ENCODE data around the gene TIMM17B.
A peak's percentile ranks its signal among the peaks of the same experiment; 100 is the strongest.

The TIMM17B gene

DNA sequence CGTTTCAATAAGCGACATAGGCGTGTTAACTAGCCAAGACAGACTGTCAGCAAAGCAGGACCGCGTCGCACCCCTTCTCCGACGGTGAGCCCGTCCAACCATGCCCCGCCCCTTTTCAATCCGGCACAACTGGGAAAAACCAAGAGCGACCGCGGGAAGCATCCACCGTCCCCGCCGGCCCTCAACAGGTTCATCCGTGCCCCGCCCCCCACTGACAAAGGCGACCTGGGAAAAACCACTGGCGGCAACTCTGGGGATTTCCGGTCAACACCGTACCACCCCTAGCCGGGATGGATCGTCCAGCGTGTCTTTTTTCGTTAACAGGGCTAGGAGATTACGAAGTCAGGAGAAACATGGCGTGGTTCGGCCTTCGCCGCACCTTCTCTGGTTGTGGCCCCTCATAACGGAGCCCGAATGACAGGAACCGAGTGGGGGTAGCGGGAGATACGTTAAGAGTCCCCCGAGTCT is 377 bp downstream of the TIMM17B start:
- in situ Hi-C loops (cut with MboI; ENCODE audit: low sequenced_read_pairs, unreplicated experiment): no loop called here
- DNase-seq (ENCODE audit: low spot score): peak; percentile 44
- TF ChIP-seq, protein P1, sequence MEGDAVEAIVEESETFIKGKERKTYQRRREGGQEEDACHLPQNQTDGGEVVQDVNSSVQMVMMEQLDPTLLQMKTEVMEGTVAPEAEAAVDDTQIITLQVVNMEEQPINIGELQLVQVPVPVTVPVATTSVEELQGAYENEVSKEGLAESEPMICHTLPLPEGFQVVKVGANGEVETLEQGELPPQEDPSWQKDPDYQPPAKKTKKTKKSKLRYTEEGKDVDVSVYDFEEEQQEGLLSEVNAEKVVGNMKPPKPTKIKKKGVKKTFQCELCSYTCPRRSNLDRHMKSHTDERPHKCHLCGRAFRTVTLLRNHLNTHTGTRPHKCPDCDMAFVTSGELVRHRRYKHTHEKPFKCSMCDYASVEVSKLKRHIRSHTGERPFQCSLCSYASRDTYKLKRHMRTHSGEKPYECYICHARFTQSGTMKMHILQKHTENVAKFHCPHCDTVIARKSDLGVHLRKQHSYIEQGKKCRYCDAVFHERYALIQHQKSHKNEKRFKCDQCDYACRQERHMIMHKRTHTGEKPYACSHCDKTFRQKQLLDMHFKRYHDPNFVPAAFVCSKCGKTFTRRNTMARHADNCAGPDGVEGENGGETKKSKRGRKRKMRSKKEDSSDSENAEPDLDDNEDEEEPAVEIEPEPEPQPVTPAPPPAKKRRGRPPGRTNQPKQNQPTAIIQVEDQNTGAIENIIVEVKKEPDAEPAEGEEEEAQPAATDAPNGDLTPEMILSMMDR (IDR thresholded peaks at IDR 0.05; ENCODE audit: borderline replicate concordance, control extremely low read depth, extremely low read depth, insufficient read depth, missing control alignments): no peak

DNA sequence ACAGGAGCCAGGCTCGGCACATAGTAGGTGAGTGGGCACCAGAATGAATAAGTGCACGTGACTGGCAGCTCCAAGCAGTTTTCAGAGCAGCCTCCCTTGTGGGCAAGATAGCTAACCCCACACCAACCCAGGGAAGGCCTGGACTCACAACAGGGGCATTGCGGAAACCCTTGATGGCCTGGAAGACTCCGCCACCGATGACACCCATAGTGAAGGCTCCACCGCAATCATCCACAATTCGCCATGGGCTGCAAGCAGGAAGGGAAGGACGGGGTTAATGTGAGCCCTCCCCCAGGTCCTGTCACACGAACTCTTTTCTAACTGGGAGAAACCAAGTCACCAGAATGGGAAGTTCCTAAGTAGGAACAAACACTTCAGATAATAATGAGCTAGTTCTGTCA is 957 bp downstream of the TIMM17B start:
- DNase-seq (ENCODE audit: low spot score): no peak
- in situ Hi-C loops (cut with MboI; ENCODE audit: low sequenced_read_pairs, unreplicated experiment): no loop called here
- TF ChIP-seq, protein P1 (IDR thresholded peaks at IDR 0.05; ENCODE audit: borderline replicate concordance, control extremely low read depth, extremely low read depth, insufficient read depth, missing control alignments): no peak

DNA sequence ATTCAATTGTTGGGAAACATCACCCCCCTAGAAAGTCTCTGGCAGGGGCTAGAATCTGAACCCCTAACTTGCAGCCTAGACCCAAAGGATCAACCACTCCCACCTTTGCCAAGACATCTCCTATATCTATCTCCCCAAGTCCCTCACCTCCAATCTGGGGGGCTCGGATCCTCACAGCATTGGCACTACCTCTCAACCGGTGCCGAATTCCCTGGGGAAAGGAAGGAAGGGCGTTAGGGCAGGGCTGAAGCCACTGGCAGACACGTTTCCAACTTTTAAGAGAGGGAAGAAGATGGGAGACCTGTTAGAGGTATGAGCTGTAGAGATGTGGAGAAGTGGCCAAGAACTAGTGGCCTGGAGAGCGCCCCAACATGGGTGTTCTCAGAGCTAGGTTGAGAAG is 2.7 kb downstream of the TIMM17B start:
- TF ChIP-seq, protein P1 (IDR thresholded peaks at IDR 0.05; ENCODE audit: borderline replicate concordance, control extremely low read depth, extremely low read depth, insufficient read depth, missing control alignments): no peak
- in situ Hi-C loops (cut with MboI; ENCODE audit: low sequenced_read_pairs, unreplicated experiment): no loop called here
- no peak for DNase-seq (ENCODE audit: low spot score)

DNA sequence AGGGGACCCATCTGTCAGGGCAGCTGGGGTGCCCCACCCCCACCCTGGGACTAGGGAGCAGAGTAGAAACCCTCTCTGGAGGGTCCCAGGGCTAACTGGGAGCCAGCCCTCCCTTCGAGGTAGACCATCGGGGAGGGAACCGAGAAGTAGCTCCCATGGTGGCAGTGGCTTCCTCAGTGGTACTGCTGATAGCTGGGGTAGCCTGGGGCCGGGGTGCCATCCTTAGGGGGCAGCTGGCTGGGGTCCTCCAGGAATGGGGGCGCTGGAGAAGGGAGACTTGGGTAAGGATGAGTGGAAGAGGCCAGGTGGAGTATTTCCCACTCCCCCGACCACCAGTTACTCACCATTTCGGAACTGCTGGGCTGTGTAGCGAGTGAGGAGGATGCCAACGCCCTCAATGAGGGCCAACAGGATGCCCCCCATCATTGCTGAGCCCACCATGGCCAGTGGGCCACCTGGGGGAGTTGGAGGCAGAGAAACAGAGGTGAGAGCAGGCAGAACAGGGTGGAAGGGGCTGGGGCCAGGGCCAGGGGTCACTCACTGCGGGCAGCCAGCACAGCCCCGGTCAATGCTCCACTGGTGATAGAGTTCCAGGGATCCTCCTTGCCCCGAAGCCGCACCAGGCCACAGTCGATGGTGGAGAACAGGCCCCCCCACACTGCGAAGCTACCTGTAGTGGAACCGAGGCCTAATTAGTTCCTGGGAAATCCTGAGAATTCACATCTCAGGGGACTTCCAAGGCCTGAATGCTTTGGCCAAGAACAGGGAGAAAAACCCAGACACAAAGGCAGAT is 3.8 kb downstream of the TIMM17B start:
- TF ChIP-seq, protein P1 (IDR thresholded peaks at IDR 0.05; ENCODE audit: borderline replicate concordance, control extremely low read depth, extremely low read depth, insufficient read depth, missing control alignments): no peak
- in situ Hi-C loops (cut with MboI; ENCODE audit: low sequenced_read_pairs, unreplicated experiment): no loop called here
- DNase-seq (ENCODE audit: low spot score): no peak

DNA sequence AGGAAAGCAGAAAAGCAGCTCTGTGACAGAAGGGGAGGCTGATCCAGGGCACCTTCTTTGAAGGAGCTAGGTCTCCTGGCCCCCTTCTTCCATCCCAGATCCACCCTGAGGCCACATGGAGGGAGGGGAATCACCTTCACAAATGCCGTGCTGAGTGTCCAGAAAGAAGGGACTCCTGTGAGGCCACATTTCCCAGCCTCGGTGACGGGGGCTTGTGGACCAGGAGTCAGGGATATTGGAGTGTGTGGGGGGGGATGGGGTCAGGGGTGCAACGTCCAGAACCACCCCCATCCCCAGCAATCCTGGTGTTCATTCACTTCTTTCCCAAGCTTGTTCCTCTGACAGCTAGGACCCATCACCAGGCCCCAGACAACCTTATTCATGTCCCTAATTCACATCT is 4.7 kb downstream of the TIMM17B start:
- TF ChIP-seq, protein P1 (IDR thresholded peaks at IDR 0.05; ENCODE audit: borderline replicate concordance, control extremely low read depth, extremely low read depth, insufficient read depth, missing control alignments): no peak
- in situ Hi-C loops (cut with MboI; ENCODE audit: low sequenced_read_pairs, unreplicated experiment): no loop called here
- DNase-seq (ENCODE audit: low spot score): no peak

DNA sequence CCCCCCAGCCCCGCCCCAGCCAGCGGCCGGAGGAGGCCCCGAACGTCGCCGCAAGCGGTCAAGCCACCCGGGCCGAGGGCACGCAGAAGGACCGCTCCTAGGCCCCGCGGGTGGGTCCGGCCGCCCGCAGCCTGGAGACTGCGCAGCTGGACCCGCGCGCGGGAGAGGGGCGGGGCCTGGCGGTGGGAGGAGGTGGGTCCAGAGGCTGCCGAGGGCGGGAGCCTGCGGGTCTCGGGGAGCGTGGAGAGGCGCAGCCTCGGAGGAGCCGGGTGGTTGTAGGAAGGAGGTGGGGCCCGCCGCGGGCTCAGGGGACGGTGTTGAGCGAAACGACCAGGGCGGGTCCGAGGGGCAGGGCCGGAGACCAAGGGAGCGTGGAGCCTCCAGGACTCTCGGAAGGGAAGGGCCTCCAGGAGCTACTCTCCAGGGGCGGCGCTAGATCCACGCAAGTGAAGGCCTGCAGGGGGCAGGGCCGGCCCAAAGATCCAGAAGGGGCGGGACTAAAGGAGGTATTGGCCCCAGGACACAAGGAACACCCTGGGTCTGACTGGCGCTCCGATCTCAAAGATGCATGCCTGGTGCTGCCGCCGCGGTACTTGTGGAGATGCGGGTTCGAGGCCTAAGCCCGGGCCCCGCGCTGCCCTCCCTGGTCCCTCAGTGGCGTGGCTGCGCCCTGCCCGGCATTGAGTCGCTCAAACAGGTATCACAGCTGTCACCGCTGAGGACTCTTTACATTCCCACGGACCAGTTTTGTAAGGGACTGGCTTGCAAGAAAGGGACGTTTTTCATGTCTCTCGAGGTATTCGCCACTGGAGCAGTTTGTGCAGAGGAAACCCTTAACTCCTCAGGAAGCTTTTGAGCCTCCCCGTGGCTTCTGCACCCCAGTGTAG is 5.9 kb downstream of the TIMM17B start:
- TF ChIP-seq, protein P1 (IDR thresholded peaks at IDR 0.05; ENCODE audit: borderline replicate concordance, control extremely low read depth, extremely low read depth, insufficient read depth, missing control alignments): peak; percentile 49
- peak; percentile 77 for DNase-seq (ENCODE audit: low spot score)
- in situ Hi-C loops (cut with MboI; ENCODE audit: low sequenced_read_pairs, unreplicated experiment): no loop called here

Measured in GM13976 (cell line).